GM12801 (cell line): ENCODE results near the gene PFDN1.

Experiments
- TF ChIP-seq, protein P1 (sequence below): IDR thresholded peaks from one replicate; pipeline ENCODE4 v1.5.1; 2011; ENCODE audit warnings: control low read depth; ENCODE audit not compliant: insufficient read length; ENCODE audit errors: extremely low read depth

PFDN1 gene

DNA sequence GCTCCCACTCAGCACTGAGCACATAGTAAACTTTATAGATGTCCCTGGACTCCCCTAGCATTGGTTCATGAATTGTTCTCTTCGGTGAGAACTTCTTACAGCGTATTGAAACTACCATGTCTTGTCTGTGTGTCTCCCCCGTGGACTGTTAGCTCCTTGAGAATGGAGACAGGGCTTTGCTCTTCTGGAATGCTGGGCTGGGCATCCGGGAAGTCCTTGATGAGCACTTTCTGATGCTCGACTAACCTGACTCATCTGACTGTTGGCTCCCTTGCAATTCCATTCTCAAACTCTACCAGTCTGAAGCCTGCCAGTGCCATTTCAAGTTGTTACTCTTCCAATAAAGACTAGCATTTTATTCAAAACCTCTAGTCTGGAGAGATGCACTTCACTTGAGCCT is 15.0 kb upstream of the PFDN1 start:
- TF ChIP-seq, protein P1, sequence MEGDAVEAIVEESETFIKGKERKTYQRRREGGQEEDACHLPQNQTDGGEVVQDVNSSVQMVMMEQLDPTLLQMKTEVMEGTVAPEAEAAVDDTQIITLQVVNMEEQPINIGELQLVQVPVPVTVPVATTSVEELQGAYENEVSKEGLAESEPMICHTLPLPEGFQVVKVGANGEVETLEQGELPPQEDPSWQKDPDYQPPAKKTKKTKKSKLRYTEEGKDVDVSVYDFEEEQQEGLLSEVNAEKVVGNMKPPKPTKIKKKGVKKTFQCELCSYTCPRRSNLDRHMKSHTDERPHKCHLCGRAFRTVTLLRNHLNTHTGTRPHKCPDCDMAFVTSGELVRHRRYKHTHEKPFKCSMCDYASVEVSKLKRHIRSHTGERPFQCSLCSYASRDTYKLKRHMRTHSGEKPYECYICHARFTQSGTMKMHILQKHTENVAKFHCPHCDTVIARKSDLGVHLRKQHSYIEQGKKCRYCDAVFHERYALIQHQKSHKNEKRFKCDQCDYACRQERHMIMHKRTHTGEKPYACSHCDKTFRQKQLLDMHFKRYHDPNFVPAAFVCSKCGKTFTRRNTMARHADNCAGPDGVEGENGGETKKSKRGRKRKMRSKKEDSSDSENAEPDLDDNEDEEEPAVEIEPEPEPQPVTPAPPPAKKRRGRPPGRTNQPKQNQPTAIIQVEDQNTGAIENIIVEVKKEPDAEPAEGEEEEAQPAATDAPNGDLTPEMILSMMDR, result no peak

DNA sequence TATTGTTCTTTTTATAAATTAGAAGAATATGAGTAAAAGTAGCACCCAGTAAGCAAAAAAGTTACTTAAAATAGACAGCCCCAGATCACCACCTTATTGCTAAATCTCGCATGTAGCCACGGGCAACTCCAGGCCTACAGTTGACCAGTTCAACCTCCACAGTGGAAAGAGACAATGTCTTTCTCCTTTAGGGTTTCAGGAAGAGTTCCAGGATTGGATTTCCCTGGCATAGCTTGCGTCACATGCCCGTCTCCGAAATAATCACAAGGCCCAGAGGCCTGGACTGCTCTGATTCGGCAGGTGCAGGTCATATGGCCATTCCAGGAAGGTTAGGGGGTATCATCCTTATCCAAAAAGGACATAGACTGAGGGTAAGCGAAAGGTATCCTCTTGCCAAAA is 9.9 kb upstream of the PFDN1 start:
- TF ChIP-seq, protein P1, result no peak

DNA sequence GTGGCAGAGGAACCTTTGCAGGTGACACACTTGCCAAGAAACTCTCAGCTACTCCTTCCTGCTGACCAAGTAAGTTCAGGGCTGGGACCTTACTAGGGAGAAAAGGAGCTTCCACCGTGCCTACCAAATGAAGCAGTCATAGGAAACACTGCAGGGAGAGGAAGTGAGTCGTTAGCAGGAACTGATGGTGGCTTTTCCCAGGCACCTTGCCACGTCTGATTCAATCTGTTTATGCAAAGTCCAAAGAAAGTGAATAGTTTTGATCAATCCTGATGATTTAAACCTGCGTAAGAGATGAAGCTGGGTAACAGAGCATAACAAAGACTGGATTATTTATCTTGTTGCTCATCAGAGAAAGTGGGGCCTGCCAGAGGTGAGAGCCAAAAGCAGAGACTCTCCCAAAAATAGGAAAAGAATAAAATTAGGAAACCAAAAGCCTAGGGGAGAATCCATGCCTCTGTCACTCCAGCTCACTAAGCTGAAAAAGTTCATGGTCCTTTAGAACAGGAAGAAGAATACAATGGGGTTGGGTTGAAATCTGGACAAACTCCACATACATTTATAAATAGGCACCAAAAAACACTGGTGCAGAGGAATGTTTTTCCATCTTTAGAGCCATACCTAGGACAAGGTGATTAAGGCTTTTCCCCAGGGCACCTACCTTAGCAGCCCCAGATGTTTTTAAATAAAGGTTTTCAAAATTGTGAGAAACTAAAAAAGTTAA is 9.3 kb upstream of the PFDN1 start:
- TF ChIP-seq, protein P1, result no peak

DNA sequence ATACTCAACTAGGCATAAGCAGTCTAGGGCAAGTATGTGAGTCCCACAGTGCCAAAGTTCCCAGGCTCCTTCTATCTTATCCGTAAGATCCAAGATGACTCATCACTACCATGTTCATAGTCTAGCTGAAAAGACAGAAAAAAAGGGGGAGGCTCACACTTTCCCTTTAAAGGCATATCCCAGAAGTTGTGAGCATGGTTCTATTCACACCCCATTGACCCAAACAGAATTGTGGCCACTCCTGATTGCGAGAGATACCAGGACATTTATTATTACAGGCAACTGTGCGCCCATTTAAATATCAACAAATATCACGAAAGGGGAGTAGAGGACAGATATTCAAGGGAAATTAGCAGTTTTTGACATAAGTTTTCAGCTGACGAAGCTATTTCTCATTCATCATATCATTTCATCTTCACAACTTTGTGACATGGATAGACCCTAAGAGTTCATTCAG is 8.1 kb upstream of the PFDN1 start:
- TF ChIP-seq, protein P1, result no peak

DNA sequence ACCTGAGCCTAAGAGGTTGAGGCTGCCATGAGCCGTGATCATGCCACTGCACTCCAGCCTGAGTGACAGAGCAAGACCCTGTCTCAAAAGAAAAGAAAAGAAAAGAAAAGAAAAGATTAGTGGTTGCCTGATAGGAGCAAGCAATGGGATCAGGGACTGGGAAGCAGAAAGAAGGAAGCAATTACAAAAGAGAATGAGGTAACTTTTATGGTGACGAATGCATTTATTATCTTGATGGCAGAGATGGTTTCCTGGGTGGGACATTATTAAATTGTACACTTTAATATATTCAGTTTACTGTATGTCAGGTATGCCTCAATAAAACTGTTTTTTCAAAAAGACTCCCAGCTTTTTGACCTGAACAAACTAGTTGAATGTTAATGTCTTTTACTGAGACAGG is 7.5 kb upstream of the PFDN1 start:
- TF ChIP-seq, protein P1, result no peak

DNA sequence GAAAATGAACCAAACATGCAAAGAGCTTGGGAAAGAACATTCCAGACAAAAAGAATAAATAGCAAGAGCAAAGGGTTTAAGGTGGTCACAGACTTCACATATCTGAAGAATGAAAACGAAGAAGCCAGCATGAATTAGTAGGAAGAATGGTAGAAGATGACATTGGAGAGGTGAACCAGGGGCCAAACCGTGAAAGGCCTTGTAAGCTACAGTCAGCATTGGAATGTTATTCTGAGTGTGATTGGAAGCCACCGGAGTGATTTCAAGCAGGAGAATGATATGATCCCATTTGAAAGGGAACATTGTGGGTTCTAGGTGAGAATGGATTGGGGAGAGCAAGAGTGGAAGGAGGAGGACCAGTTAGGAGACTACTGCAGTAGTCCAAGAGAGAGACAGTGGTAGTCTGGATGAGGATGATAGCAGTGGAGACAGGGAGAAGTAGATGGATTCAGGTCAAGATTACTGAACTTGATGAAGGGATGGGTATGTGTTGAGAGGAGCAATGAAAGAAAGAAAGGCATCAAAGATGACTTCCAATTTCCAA is 6.9 kb upstream of the PFDN1 start:
- TF ChIP-seq, protein P1, result no peak

DNA sequence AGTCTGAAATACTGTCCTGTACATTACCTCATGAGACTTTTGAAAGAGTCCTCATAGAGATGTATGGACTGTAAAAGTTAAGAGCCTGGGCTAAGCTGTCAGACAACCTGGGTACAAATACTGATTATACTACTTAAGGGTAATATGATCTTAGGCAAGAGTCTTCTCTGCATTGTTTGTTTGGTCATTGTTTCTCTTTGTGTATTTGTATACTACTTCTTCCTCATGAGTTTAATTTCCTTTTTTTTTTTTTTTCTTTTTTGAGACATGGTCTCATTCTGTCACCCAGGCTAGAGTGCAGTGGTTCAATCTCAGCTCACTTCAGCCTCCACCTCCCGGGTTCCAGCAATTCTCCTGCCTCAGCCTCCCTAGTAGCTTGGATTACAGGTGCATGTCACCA is 2.6 kb upstream of the PFDN1 start:
- TF ChIP-seq, protein P1, result no peak
